SJSA1 (cell line): ENCODE measurements around the gene NPAS3. TPM values are rescaled to one million over a fixed set of nuclear protein-coding genes. Genes with fewer than 3 reads are reported as not detected.

Experiments used
- DNase-seq, 2 experiments: peaks; one replicate each; pipeline ENCODE4 v3.0.0-alpha.2; 2015 to 2020; ENCODE audit warnings: low spot score in 2 of 2, low read depth in 1 of 2
- H3K27ac ChIP-seq: fragments of 250-450 bp; sonication (Bioruptor Pico); 2 replicates; pipeline ENCODE4 v1.5.1; 2020; ENCODE audit warnings: mild to moderate bottlenecking, moderate library complexity
- H3K27me3 ChIP-seq: fragments of 250-450 bp; sonication (Bioruptor Pico); replicated peaks from 2 replicates; pipeline ENCODE4 v1.5.1; 2020; ENCODE audit warnings: mild to moderate bottlenecking, moderate library complexity
- H3K36me3 ChIP-seq: fragments of 250-450 bp; sonication (Bioruptor Pico); 2 replicates; pipeline ENCODE4 v1.5.1; 2020; ENCODE audit warnings: mild to moderate bottlenecking
- H3K4me1 ChIP-seq: fragments of 250-450 bp; sonication (Bioruptor Pico); replicated peaks from 2 replicates; pipeline ENCODE4 v1.6.1; 2021; ENCODE audit warnings: mild to moderate bottlenecking
- H3K4me3 ChIP-seq: fragments of 250-450 bp; sonication (Bioruptor Pico); 2 replicates; pipeline ENCODE4 v1.5.1; 2020; ENCODE audit warnings: mild to moderate bottlenecking
- H3K9me3 ChIP-seq: fragments of 250-450 bp; sonication (Bioruptor Pico); replicated peaks from 2 replicates; pipeline ENCODE4 v1.5.1; 2020; ENCODE audit warnings: mild to moderate bottlenecking
- total RNA-seq: library from RNA; depleted of rRNA; stranded (reverse); fragments of >200 nt; shearing (Covaris generic); gene quantifications from 2 replicates; pipeline ENCODE4 v1.2.3, GENCODE V29; 2014

The NPAS3 gene
- total RNA-seq, 1 experiment from 2014 or later = 0.26 TPM

GRCh38 chr14:33678005-33678404 lies 739.3 kb downstream of the NPAS3 start:
- Histone ChIP-seq H3K4me3 (no peak overlapping the region), H3K4me1 (peaks cover 66% of the 10 kb centered on the region), H3K36me3 (no peaks in the 10 kb centered on the region), H3K9me3 (no peaks in the 10 kb centered on the region), H3K27ac (0 out of 2 replicates have a peak overlapping the region, but pooled peaks have one; percentile 58), H3K27me3 (no peaks in the 10 kb centered on the region)
- DNase-seq = no peak

- DNase-seq = no peak
- Histone ChIP-seq H3K9me3 (no peaks in the 10 kb centered on the region), H3K4me1 (peaks cover 67% of the 10 kb centered on the region), H3K4me3 (no peak overlapping the region), H3K27ac (peak overlapping the region; percentile 58), H3K27me3 (no peaks in the 10 kb centered on the region), H3K36me3 (no peaks in the 10 kb centered on the region)
These were observed 740.3 kb downstream of the NPAS3 start for GRCh38 chr14:33679025-33679424.

- peaks cover 67% of the 10 kb centered on the region for H3K4me1 ChIP-seq
- H3K27me3 ChIP-seq = no peaks in the 10 kb centered on the region
- peak overlapping the region; percentile 58 for H3K27ac ChIP-seq
These were observed 741.0 kb downstream of the NPAS3 start for GRCh38 chr14:33679461-33680225.

DNA sequence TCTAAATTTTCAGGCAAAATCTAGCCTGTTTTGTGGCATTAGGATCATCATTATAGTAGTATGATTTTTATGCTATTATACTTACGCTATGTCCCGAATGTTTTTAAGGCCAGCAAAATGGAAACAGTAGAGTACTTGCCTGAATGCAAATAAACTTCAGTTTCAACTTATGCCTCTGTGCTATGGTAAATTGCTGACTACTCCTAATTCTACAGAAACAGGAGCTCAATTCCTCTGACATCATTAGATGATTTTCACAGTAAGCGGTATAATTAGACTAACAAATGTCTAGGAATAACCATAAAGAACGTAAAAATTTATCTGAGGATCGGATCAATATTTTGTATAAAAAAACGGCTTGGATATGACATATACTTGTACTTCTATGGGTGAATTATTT lies 742.2 kb downstream of the NPAS3 start:
- no peaks in the 10 kb centered on the region for H3K36me3 ChIP-seq
- no peaks in the 10 kb centered on the region for H3K27me3 ChIP-seq
- H3K9me3 ChIP-seq = no peaks in the 10 kb centered on the region
- peak overlapping the region; percentile 58; the same call in 1 of the 2 replicates for H3K27ac ChIP-seq
- no peak for DNase-seq
- no peak overlapping the region for H3K4me3 ChIP-seq
- H3K4me1 ChIP-seq = peaks cover 62% of the 10 kb centered on the region

More at GRCh38 chr14:33679461-33680225, 741.0 kb downstream of the NPAS3 start:
- Histone ChIP-seq H3K9me3 (no peaks in the 10 kb centered on the region), H3K4me3 (no peak overlapping the region), H3K36me3 (no peaks in the 10 kb centered on the region)
- peak; percentile 48 to 85 for DNase-seq

DNA sequence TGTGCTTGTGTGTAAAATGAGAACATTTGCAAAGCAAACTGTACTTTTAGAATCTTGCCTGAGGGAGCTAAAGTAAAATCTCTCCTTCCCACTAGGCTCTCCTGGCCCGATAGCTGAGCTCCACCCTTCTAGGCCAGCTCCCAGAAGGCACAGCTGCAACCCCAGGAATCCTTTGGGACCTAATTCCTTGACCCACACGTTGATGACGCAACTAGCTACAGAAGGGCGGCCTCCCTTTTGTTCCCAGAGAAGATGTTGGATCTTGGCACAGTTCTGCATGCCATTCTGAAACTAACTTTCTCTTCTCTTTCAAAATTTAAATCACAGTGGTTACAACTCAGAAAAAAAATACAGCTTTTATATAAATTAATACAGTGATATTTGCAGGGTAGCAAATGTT lies 744.1 kb downstream of the NPAS3 start:
- Histone ChIP-seq H3K4me3 (no peak overlapping the region), H3K9me3 (no peaks in the 10 kb centered on the region), H3K4me1 (peaks cover 67% of the 10 kb centered on the region), H3K27me3 (no peaks in the 10 kb centered on the region), H3K27ac (peak overlapping the region; percentile 49), H3K36me3 (no peaks in the 10 kb centered on the region)
- peak; percentile 62 to 74 for DNase-seq

DNA sequence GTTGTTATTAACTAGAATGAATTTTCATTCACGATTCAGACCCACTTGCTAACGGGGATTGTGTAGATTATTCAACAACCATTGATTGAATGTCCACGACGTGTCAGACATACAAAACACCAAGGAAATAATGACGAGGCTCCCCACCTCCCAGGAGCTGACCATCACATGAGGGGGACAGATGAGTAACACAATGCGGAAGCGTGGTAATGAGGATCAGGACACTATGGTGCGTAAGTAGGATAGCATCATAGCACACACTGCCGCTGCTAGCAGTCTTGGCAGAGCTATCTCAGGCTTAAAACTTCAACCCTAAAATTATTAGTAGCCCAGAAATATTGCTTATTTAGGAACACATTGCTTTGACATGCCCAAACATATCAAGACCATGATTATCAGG lies 746.3 kb downstream of the NPAS3 start:
- no peak for DNase-seq
- Histone ChIP-seq H3K9me3 (no peaks in the 10 kb centered on the region), H3K4me1 (peaks cover 48% of the 10 kb centered on the region), H3K27ac (no peak overlapping the region), H3K4me3 (no peak overlapping the region), H3K36me3 (no peaks in the 10 kb centered on the region), H3K27me3 (no peaks in the 10 kb centered on the region)

DNA sequence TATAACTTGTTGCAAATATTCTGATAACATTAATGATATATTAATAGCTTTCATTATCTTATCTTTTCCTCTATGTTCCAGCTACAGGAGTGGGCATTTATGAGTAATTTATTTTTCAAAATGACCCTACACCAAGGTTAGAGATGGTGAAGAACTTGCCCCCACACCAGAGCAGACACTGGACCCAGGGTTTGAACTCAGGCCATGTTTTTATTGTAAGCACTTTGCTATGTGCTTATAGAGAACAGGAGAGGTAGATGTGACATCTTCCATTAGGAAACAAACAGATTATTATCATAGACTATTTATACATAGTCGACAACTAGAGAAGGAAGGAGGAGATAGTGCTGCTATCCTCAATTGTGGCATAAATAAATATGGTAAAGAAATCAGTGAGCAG lies 747.0 kb downstream of the NPAS3 start:
- Histone ChIP-seq H3K36me3 (no peaks in the 10 kb centered on the region), H3K4me3 (no peak overlapping the region)

GRCh38 chr14:33686218-33686617 lies 747.5 kb downstream of the NPAS3 start:
- no peaks in the 10 kb centered on the region for H3K36me3 ChIP-seq
- H3K4me1 ChIP-seq = peaks cover 46% of the 10 kb centered on the region
- H3K27ac ChIP-seq = peak overlapping the region; percentile 55; the same call in 1 of the 2 replicates
- no peak overlapping the region for H3K4me3 ChIP-seq
- no peaks in the 10 kb centered on the region for H3K9me3 ChIP-seq
- no peaks in the 10 kb centered on the region for H3K27me3 ChIP-seq
- peak in 1 of 2 experiments; percentile 14 for DNase-seq

More for the DNA sequence above, 747.0 kb downstream of the NPAS3 start:
- Histone ChIP-seq H3K4me1 (peaks cover 46% of the 10 kb centered on the region), H3K9me3 (no peaks in the 10 kb centered on the region), H3K27ac (no peak overlapping the region), H3K27me3 (no peaks in the 10 kb centered on the region)
- DNase-seq = no peak

DNA sequence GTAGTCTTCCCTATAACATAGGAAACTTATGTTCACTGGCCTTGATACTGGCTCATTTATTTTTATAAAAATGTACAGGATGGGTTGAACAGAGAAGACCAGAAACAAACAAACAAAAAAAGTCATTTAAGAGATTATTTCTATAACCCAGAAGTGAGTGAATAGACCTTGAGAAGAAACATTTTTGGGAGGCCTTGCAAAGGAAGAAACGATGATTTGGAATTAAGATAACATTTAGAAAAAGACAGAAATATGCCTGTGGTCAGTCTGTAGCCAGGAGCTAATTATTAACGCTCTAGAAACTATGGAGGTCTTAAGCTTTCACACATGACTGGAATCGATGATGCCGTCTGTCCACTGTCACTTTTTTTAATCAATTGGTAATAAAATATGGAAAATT lies 748.2 kb downstream of the NPAS3 start:
- Histone ChIP-seq H3K27me3 (no peaks in the 10 kb centered on the region), H3K4me1 (peaks cover 46% of the 10 kb centered on the region), H3K9me3 (no peaks in the 10 kb centered on the region), H3K36me3 (no peaks in the 10 kb centered on the region), H3K4me3 (no peak overlapping the region), H3K27ac (peak overlapping the region; percentile 55)
- DNase-seq = no peak

DNA sequence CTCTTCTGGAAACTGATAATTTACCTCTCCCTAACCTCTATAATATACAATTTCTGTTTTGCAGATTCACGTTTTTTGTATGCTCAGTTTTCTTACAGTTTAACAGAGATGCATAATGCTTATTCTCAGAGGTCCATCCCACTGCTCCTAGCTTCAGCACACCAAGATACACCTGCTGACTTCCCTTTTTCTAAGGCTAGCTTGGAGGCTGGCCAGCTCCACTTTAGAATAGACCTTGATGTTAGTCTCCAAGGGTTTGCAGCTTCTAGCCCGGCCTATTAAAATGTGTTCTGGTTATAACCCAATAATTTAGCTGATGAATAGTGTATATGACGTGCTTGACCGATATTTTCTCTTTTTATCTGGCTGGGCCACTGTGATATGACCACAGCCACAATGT lies 751.0 kb downstream of the NPAS3 start:
- Histone ChIP-seq H3K4me1 (peaks cover 55% of the 10 kb centered on the region), H3K27me3 (no peaks in the 10 kb centered on the region), H3K27ac (no peak overlapping the region), H3K4me3 (no peak overlapping the region), H3K9me3 (no peaks in the 10 kb centered on the region), H3K36me3 (no peaks in the 10 kb centered on the region)
- DNase-seq = no peak

DNA sequence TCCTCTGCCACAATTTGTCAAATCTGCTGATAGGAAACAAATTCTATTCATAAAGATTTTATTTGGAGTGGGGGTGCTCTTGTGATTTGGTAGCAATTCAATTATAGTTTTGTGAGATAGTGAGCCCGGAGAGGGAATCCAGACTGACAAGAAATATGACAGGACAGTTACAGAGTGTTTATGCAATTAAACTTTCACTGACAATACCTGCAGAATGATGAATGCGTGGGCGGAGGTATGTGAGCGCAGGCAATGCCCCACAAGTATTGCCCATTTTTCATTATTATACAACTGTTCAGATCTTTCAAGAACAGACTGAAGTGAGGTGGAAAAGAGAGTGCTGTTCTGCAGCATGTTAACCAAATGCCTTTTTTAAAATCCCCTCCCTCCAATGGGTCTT lies 753.2 kb downstream of the NPAS3 start:
- no peak for DNase-seq
- H3K4me3 ChIP-seq = no peak overlapping the region

GRCh38 chr14:33692762-33693161 lies 754.1 kb downstream of the NPAS3 start:
- Histone ChIP-seq H3K4me3 (no peak overlapping the region), H3K9me3 (no peaks in the 10 kb centered on the region), H3K4me1 (peaks cover 37% of the 10 kb centered on the region), H3K27me3 (no peaks in the 10 kb centered on the region), H3K36me3 (no peaks in the 10 kb centered on the region), H3K27ac (peak overlapping the region; percentile 94)
- DNase-seq = peak in 1 of 2 experiments; percentile 57

More for the DNA sequence above, 753.2 kb downstream of the NPAS3 start:
- no peaks in the 10 kb centered on the region for H3K36me3 ChIP-seq
- no peaks in the 10 kb centered on the region for H3K27me3 ChIP-seq
- peaks cover 42% of the 10 kb centered on the region for H3K4me1 ChIP-seq
- H3K27ac ChIP-seq = no peak overlapping the region
- H3K9me3 ChIP-seq = no peaks in the 10 kb centered on the region

DNA sequence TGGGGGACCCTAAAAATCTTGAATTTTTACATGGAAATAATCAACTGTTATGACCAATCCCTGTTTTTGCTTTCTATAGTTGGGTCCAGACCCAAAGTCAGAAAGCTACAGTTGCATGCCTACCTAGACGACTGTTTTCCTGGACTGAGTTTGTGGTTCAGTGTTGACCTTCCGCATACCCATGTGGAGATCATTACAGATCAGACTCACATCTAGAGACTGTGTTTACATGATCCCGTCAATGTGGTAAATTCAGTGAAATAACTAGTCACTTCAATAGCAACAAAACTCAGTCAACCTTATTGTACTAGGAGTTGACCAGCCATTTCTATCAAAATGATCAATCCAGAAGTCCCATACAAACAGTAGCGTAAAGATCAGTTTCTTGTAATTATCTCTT lies 754.6 kb downstream of the NPAS3 start:
- Histone ChIP-seq H3K36me3 (no peaks in the 10 kb centered on the region), H3K4me3 (no peak overlapping the region), H3K4me1 (peaks cover 37% of the 10 kb centered on the region), H3K9me3 (no peaks in the 10 kb centered on the region), H3K27me3 (no peaks in the 10 kb centered on the region), H3K27ac (peak overlapping the region; percentile 94)
- DNase-seq = peak in 1 of 2 experiments; percentile 52

GRCh38 chr14:33696165-33696564 lies 757.5 kb downstream of the NPAS3 start:
- no peaks in the 10 kb centered on the region for H3K27me3 ChIP-seq
- DNase-seq = no peak
- H3K9me3 ChIP-seq = no peaks in the 10 kb centered on the region
- no peak overlapping the region for H3K4me3 ChIP-seq
- H3K4me1 ChIP-seq = peaks cover 28% of the 10 kb centered on the region
- no peak overlapping the region for H3K27ac ChIP-seq
- no peaks in the 10 kb centered on the region for H3K36me3 ChIP-seq
